ENCODE measurements around the gene SRRD.

SRRD gene

GRCh38 chr22:26508148-26508547, 24.5 kb downstream of the SRRD start:
- H3K79me2 ChIP-seq (ENCODE audit: insufficient read depth, low read length), result peaks cover 18% of the 10 kb centered on the region

GRCh38 chr22:26512149-26512793, 28.6 kb downstream of the SRRD start, which contains the start of gene TFIP11:
Gene TFIP11 (minus strand): TSS chr22:26512473. CDS start chr22:26510272, 2,201 bp downstream.
- Histone ChIP-seq H3K4me3 (ENCODE audit: insufficient read depth, low read length, poor library complexity, severe bottlenecking) (peak within 1 kb of the TSS; percentile 93), H3K9me3 (ENCODE audit: insufficient read depth, low read length) (no peaks in the 10 kb centered on the region), H3K4me2 (ENCODE audit: low read depth, low read length, poor library complexity, severe bottlenecking) (peak within 1 kb of the TSS; percentile 92), H3K9ac (ENCODE audit: low read length) (peak within 1 kb of the TSS; percentile 73), H2AFZ (ENCODE audit: low read depth, low read length, severe bottlenecking) (peak within 1 kb of the TSS; percentile 74), H3F3A (ENCODE audit: insufficient read depth) (no peaks in the 10 kb centered on the region), H3K36me3 (ENCODE audit: low read length) (no peaks in the 10 kb centered on the region; the same call in 1 of the 2 replicates), H3K27me3 (ENCODE audit: low read length) (no peaks in the 10 kb centered on the region), H3K79me2 (ENCODE audit: insufficient read depth, low read length) (peaks cover 18% of the 10 kb centered on the region), H3K27ac (ENCODE audit: low read depth, low read length) (no peak within 1 kb of the TSS; the same call in 1 of the 2 replicates), H3K9me2 (replicated peaks; ENCODE audit: insufficient read depth, low read length) (no peaks in the 10 kb centered on the region), H4K20me1 (ENCODE audit: low read depth, low read length) (no peaks in the 10 kb centered on the region)
- TF ChIP-seq EZH2phosphoT487 (conservative IDR thresholded peaks at IDR 0.05; ENCODE audit: low read length) (no peak), CTCF (IDR thresholded peaks at IDR 0.05; ENCODE audit: insufficient read depth, low read length, poor library complexity, severe bottlenecking) (no peak)

More at GRCh38 chr22:26508148-26508547, 24.5 kb downstream of the SRRD start:
- TF ChIP-seq EZH2phosphoT487 (conservative IDR thresholded peaks at IDR 0.05; ENCODE audit: low read length), result no peak
- TF ChIP-seq CTCF (IDR thresholded peaks at IDR 0.05; ENCODE audit: insufficient read depth, low read length, poor library complexity, severe bottlenecking), result no peak
- Histone ChIP-seq H3K9me2 (replicated peaks; ENCODE audit: insufficient read depth, low read length) (no peaks in the 10 kb centered on the region), H3K9me3 (ENCODE audit: insufficient read depth, low read length) (no peaks in the 10 kb centered on the region), H2AFZ (ENCODE audit: low read depth, low read length, severe bottlenecking) (no peak overlapping the region), H4K20me1 (ENCODE audit: low read depth, low read length) (no peaks in the 10 kb centered on the region), H3F3A (ENCODE audit: insufficient read depth) (peaks cover 4% of the 10 kb centered on the region; the same call in 1 of the 2 replicates), H3K36me3 (ENCODE audit: low read length) (peaks cover 16% of the 10 kb centered on the region), H3K4me2 (ENCODE audit: low read depth, low read length, poor library complexity, severe bottlenecking) (no peak overlapping the region), H3K27ac (ENCODE audit: low read depth, low read length) (no peak overlapping the region), H3K27me3 (ENCODE audit: low read length) (no peaks in the 10 kb centered on the region), H3K4me3 (ENCODE audit: insufficient read depth, low read length, poor library complexity, severe bottlenecking) (no peak overlapping the region), H3K9ac (ENCODE audit: low read length) (no peak overlapping the region)

GRCh38 chr22:26513838-26514237, 30.2 kb downstream of the SRRD start:
- no peak overlapping the region for H2AFZ ChIP-seq (ENCODE audit: low read depth, low read length, severe bottlenecking)
- H3K4me2 ChIP-seq (ENCODE audit: low read depth, low read length, poor library complexity, severe bottlenecking), result peak overlapping the region; percentile 92
- peaks cover 18% of the 10 kb centered on the region for H3K79me2 ChIP-seq (ENCODE audit: insufficient read depth, low read length)
- H3K9me2 ChIP-seq (replicated peaks; ENCODE audit: insufficient read depth, low read length), result no peaks in the 10 kb centered on the region
- H3K36me3 ChIP-seq (ENCODE audit: low read length), result no peaks in the 10 kb centered on the region
- no peaks in the 10 kb centered on the region for H3F3A ChIP-seq (ENCODE audit: insufficient read depth)
- no peaks in the 10 kb centered on the region for H3K9me3 ChIP-seq (ENCODE audit: insufficient read depth, low read length)
- peak overlapping the region; percentile 93 for H3K4me3 ChIP-seq (ENCODE audit: insufficient read depth, low read length, poor library complexity, severe bottlenecking)
- H3K27me3 ChIP-seq (ENCODE audit: low read length), result no peaks in the 10 kb centered on the region
- no peaks in the 10 kb centered on the region for H4K20me1 ChIP-seq (ENCODE audit: low read depth, low read length)
- peak overlapping the region; percentile 73 for H3K9ac ChIP-seq (ENCODE audit: low read length)
- H3K27ac ChIP-seq (ENCODE audit: low read depth, low read length), result no peak overlapping the region
- no peak for TF ChIP-seq EZH2phosphoT487 (conservative IDR thresholded peaks at IDR 0.05; ENCODE audit: low read length)
- TF ChIP-seq CTCF (IDR thresholded peaks at IDR 0.05; ENCODE audit: insufficient read depth, low read length, poor library complexity, severe bottlenecking), result no peak

Measured in SU-DHL-6 (cell line).